ENCODE data around the gene SERP2.

Gene SERP2

GRCh38 chr13:44413095-44413494 is 39.5 kb downstream of the SERP2 start:
- DNase-seq, result no peak

DNA sequence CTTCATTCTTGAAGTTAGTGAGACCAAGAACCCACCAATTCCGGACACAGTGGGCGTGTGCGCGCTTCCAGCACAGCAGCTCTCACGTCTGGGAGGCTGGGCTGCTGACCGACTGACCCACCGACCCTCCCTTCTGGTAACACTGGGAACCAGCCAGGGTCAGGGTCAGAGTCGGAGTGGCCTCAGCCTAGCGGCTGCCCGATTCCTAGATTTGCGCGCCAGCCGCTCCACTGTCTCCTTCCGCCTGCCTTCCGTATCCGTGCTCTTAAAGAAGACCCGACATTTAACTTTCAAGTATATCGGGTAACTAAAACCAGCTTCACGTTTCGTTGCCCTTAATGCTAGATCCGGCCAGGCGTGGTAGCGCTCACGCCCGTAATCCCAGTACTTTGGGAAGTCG is 41.1 kb downstream of the SERP2 start:
- DNase-seq, result no peak

GRCh38 chr13:44415815-44416214 is 42.2 kb downstream of the SERP2 start:
- DNase-seq, result no peak

DNA sequence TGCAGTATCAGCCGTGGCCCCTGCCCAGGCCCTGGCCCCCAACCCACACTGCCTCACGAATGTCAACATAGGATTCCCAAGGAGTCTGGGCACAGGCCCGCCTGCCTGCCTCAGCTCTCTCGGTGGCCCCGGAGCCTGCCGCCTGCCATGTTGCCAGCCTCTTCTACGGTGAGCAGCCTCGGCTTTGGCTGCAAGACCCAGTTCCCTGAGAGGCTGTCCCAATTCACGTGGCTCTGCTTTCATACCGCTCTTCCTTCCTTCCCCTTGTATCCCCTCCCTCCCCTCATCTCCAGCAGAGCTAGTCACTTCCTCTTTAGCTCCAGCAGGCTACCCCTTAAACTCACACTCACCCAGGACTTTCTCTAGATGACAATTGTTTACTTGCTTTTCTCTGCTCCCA is 42.7 kb downstream of the SERP2 start:
- DNase-seq, result no peak

DNA sequence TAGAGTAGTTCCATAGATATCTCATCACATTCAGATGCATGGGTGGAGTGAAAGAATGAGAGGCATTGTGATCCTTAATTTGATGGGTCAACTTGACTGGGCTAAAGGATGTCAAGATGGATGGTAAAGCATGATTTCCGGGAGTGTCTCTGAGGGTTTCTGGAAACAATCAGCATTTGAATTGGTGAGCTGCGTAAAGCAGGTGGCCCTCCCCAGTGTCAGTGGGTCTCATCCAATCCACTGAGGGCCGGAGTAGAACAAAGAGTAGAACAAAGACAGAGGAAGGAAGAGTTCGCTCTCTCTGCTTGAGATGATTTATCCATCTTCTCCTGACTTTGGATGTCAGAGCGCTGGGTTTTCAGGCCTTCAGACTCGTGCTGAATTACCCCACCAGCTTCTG is 43.1 kb downstream of the SERP2 start:
- DNase-seq, result no peak

DNA sequence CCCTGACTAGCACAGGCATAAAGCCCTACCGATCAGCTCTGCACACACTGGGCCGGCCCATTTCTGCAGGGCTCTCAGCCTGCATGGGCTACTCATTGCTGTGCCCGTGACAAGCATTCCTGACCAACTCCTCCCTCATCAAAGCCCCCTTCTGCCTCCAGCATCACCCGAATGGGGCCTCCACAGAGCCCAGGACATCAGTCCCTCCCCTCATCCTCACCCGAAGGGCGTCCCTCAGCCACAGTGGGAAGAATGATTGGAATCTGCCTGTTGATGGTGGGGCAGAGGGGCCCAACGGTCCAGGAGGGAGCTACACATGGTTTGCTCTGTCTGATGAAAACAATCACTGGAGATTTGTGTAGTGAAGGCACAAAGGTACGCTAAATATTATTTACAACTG is 43.8 kb downstream of the SERP2 start:
- no peak for DNase-seq

- DNase-seq, result no peak
Measured at GRCh38 chr13:44417876-44418275, 44.3 kb downstream of the SERP2 start.

DNA sequence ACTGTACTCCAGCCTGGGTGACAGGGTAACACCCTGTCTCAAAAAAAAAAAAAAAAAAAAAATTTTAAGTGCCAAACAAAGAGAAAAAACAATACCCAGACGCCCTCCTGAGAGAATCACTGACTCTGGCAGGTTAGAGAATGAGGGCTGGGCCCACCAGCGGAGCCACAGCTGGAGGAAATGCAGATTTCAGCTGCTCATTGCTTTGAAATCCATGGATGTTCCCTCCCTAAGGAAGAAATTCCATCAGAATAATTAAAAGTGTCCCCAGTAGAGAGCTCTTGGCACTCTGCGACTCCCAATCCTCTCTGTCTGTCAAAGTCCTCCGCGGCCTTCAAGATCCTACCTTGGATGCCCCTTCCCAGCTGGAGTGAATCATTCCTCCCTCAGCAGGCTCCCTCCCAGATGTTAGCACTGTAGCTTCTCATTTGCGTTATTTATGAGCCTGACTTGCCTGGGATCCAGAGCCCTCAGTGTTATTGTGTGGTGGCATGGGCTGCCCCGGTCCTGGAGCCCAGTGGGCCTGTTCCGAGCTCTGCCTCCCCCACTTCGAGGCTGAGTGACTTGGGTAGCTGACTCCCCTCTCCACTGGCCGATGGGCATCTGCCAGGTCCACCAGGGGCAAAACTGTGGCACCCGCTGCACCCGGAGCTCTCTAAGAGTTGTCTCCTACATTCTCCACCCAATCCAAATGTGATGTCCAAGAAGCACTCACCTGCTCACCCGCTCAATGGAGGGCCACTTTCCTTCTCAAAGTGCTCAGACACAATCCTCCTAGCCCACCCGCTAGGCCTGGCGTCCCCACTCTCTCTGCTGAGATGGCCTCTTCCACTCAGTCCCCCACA is 47.0 kb downstream of the SERP2 start:
- no peak for DNase-seq

DNA sequence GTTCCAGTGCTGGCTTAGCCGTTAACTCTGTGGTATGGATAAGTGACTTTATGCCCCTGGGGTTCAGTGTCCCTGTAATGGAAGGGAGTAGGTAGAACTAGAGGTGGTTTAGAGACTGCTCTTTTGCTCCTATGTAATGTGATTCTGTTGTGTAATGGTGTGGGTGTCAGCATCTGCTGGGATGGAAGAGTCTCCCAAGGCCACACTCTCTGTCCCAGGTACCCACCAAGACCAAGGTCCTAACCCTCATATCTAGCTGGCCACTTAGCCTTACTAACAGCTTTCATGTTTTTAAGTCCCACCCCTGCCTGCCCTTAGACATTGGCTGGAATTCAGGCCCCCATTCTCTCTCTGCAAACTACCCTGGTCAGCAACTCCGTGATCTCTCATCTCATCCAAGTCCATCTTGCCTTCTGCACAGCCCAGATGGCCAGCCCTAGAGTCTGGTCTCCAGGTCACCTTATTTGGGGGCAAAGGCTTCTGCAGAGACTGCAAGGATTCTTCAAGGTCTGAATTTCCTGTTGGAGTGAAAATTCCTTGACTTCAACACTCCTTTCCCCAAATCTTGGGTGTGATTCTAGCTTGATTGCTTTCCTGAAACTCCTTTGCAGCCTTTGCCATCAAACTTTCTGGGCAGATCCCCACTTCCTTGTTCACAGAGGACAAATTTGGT is 48.4 kb downstream of the SERP2 start:
- no peak for DNase-seq

DNA sequence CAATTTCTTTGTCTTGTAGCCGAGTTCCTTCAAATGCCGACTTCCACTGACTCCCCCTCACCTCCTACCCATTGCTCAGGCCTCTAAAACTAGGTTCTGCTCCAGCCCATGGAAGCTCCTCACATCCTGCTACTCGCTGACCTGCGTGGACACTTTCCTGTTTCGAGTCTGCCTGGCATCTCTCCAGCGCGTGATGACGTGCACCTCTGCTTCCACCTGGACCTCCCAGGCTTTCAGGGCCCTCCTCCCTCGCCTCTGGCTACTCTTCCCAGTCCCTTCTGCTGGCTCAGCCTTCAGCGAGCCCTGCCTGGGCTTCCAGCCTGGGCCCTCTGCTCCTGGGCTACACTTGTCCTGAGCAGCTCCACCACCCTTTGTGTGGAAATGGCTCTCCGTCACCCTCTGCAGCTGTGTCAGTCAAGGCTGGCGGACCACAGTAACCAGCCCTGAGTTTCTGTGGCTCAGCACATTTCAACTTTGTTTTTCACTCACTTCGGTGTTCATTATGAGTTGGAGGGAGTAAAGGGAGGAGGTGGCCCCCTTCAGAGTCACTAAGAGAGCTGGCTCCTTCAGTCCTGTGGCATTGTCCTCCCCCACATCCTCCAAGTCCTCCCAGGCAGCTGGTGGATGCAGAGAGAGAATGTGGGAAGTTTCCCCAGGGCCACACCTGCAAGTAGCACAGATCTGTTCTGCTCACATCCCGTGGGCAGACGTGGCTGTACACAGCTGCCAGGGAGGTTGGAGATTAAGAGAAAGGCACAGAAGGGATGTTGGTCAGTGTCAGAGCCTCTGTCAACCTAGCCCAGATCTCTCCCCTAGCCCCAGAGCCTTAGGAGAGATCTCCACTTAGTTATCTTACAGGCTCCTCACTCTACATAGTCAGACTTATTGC is 49.4 kb downstream of the SERP2 start:
- DNase-seq, result no peak

DNA sequence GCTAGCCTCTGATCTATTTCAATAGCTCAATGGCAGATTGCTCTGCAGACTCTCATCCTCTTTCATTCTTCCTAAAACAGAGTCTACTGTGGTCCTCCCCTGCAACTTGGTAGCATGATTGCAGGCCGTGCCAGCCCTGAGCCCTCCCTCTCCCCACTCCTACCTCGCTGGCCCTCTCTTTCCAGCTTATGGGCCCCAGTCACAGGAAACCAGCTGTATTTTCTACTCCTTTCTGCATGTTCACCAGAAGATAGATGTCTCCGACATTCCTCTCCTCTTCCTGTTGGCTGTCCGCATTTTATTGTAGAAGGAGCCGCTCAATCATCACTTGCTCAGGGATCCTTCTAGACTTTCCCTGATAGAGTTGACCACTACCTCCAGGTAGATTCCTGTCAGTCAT is 50.2 kb downstream of the SERP2 start:
- no peak for DNase-seq

DNA sequence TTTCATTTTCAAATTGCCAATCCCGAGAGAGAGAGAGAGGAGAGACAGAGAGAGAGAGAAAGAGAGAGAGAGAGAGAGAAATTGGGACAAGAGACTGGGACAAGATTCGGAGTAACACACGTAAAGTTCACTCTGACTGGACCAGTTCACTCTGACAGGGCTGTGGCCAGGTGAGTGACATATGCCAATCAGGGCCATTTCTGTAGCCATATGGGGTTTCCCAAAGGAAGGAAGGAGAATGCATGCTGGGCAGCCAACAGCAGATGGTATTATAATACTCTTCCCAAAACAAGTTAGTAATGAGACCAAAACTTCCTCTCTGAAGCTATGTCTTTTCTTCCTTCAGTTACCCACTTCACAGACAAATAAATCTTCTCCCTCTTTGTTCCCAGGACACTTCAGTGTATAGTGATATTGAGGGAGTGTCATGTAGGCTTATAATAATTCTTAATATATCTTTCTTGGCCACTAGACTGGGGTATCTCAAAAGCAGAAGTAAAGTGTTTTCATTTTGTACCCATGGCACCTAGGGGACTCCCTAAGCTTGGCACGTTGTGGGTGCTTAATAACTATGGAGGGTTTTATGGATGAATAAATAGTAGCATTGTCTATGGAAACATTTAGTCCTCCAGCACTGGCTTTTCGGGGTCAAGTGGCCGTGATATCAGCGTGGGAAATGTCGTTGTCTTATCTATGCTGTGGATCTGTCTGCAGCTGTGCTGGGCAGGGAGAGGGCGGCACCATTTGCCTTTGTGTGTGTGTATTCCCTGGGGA is 51.6 kb downstream of the SERP2 start:
- no peak for DNase-seq

DNA sequence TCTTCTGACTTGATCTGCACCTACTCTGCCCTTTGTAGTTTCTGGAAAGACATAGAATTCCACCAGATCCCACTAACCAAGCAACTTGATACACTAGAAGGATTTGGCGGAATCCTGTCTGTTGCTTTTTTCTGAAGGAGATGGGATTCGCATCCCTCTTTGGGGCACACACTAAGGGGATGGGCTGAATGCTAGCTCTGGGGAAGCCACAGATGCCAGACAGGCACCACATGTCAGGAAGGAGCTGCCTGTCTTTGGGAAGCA is 52.1 kb downstream of the SERP2 start:
- no peak for DNase-seq

DNA sequence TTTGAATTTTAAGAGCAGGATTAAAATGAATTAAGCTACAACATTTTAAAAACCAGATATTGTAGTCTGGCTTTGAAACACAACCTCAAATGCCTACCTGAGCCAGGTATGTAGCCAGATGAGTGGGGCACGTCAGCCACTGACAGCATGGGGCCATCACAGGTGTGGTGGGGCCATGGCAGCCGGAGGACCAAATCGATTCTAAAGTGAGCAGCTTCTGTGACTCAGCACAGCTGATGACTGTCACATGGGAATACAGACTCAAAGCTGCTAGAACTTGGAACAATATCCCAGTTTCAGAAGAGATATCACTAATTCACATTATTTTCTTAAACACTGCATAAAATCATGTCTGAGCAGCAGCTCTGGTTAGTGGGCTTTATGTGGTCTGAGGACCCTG is 52.8 kb downstream of the SERP2 start:
- DNase-seq, result no peak

DNA sequence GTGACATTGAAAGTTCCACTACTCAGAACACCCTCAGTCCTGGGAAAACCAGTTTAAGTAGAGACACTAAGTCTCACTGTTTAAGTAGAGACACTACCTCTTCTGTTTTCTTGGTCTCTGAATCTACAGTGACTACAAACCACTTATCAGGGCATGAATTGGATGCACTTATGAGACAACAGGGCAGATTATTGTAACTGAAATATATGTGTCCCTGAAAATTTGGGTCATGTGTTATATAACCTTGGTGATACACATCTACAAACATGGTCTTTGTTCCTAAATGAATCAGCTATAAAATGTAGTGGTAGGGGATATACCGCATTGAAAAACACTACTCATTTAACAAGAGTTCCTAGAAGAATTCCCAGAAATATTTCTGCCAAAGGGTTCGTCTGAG is 55.7 kb downstream of the SERP2 start:
- DNase-seq, result no peak

DNA sequence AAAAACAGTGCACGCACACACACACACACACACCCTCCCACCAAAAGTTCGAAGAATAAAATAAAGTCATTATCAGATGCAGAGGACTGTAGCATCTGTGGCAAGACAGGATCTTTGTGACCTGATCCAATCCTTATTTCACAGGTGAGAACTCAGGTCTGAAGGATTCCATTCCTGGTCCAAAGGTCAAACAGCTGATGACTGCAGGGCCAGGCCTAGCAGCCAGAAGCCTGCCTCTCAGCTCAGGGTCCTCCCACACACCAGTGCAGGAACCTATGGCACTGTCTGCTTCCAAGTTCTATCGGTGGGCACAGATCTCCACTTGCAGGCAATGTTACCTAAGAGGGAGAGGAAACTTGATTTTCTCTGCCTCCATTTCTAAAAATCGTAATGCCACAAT is 57.5 kb downstream of the SERP2 start:
- DNase-seq, result no peak

DNA sequence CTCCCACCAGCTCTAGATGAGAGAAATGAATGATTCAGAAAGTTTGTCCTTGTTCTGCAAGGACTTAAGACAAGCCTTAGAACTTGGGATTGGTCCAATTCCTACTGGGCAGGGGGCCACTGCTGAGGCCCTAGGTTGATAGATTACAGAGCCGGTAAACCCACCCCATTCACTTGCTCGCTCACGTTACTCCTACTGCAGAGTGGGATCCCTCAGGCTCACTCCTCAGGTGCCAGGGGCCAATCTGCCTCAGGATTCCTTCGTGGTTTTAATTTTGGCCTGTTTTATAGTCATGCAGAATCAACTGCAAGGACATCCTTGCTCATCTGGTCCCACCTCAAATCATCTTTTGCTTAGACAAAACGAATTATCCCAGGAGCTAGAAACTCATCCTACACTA is 59.0 kb downstream of the SERP2 start:
- DNase-seq, result no peak

GRCh38 chr13:44433863-44434765 is 60.5 kb downstream of the SERP2 start:
- DNase-seq, result no peak

DNA sequence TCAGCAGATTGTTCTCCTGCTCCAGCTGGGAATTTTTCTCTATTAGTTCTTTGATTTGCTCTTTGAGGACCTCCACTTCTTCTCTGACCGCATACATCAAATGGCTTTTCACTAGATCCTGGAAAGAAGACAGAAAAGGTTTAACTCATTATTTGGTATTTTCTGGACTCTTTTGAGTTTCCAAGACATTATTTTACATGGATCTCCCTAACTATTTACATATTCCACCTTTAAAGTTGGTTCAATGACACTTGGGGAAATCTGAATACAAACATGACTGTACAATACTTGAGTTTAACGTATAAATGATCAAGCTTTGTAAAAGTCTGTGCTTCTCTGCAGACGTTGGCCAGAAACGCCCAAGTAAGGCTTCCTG is 61.1 kb downstream of the SERP2 start:
- DNase-seq, result no peak

DNA sequence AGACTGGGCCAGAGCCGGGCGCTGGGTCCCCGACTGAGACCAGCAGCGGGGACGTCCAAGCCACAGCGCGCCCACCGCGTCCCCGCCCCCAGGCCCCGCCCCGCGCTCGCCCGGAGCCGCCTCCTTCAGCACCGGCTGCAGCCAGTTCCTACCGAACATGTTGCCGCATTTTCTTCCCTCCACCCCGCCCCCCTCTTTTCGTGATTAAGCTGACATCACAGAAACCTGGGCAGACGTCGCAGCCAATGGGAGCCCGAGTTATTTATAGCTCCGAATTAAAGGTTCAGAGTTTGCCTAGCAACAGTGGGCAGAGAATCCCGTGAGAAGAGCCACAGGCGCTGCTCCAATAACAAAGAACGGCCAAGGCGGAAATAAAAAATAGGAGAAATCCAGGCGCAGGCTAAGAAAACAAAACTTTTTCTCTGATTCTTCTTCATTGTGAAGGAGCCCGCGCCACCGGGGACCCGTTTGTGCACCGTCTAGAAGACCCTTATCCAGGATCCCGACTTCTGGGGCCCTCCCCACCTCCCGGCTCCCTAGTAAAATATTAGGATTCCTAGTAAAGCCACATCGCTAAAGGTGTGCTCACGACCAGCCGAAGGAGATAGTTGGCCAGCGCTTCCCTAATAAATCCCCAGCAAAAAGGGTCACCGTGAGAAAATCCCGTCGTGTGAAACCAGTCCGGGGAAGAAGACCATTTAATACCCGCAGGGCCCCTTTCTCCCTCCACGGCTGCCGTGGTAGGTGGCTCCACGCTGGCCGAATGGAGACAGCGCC is 61.7 kb downstream of the SERP2 start:
- peak; percentile 88 for DNase-seq

DNA sequence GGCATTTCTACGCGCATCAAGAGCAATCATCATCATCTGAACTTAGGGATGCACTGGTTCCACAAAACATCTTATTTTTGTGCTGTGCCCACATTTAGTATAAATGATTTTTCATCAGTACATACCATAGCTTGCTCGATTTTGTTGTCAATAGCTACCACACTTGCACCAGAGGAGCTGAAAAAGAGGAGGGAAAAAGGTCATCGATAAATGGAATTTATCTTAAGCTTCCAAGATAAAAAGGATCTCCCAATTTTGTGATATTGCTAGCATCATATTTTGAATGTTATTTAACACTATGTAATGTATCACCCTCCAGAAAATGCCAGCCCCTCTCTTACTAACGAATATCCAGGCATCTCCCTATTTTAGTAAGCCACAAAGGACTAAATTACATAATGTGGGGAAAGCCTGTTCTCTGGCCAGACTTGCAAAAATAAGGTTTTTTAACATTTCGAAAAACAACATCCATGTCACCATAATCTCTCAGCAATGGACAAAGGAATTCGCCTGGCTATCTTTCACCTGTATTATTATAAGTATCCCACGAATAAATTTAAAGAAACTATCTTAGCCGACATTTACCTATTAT is 62.4 kb downstream of the SERP2 start:
- no peak for DNase-seq

All from activated CD4-positive, alpha-beta T cell treated with anti-CD3 and anti-CD28 coated beads, Interleukin-2, Interleukin-6, amounts not matched to agents 100 ng/mL and 50 ng/mL, durations not matched to agents 16 hours and 8 hours (primary cell).